HG03565 (cell line): ENCODE results near the gene SLC20A1.
"Not testable (repeated sequence)": the region's sequence is repeated elsewhere in the genome, so short reads cannot be mapped to it uniquely, and the experiment has no call there.

Experiments used
- ATAC-seq: cut with Tn5 transposase; IDR thresholded peaks from one replicate; pipeline ENCODE4 v1.9.1; 2021; ENCODE audit warnings: mild to moderate bottlenecking, moderate library complexity; ENCODE audit not compliant: unreplicated experiment

Gene SLC20A1

DNA sequence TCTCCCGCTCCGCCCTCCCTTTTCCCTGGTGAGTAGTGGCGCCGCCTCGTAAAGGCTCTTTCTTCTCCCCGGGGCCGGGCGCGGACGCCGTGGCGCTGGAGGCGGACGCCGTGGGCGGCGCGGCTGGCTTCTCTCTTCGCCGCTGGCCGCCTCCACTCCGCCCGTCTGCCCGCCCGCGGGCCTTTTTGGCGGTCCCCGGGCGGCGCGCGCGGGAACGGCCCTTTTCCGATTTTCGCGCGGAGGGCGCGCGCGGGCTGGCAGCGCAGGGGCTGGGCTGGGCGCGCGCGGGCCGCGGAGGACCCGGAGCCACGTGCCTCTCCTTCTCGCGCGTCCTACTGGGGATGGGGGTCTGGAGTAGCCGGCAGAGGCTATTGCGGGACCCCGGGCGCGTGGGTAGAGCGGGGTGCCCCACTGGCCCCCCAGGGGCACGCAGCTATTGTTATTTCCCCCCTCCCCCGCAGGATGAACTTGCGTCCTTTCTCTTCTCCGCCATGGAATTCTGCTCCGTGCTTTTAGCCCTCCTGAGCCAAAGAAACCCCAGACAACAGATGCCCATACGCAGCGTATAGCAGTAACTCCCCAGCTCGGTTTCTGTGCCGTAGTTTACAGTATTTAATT, 472 bp downstream of the SLC20A1 start:
- peak; percentile 9 for ATAC-seq

GRCh38 chr2:112646791-112647689, 1.3 kb downstream of the SLC20A1 start:
- no peak for ATAC-seq

DNA sequence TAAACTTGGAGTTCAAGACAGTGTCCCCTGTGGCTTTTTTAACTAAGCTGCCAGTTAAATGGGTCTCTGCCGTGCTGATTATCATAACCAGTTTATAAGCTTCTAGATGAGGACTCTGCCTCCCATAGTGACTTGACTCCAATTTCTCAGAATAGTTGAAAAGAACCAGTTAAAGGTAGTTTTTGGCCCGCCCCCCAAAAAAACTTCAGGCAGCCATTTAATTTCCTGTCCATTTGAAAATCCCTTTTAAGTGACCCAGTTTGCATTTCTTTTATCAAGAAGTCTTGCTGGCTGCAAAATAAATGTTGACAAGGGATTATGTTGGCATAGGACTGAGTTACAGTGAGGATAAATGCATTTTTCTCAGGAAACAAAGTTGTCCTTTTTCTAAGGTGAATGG, 2.3 kb downstream of the SLC20A1 start:
- ATAC-seq: no peak

- no peak for ATAC-seq
Measured at GRCh38 chr2:112656679-112657078, 10.9 kb downstream of the SLC20A1 start.

GRCh38 chr2:112658301-112658700, 12.6 kb downstream of the SLC20A1 start:
- ATAC-seq: no peak

GRCh38 chr2:112658839-112659667, 13.3 kb downstream of the SLC20A1 start:
- ATAC-seq: no peak

DNA sequence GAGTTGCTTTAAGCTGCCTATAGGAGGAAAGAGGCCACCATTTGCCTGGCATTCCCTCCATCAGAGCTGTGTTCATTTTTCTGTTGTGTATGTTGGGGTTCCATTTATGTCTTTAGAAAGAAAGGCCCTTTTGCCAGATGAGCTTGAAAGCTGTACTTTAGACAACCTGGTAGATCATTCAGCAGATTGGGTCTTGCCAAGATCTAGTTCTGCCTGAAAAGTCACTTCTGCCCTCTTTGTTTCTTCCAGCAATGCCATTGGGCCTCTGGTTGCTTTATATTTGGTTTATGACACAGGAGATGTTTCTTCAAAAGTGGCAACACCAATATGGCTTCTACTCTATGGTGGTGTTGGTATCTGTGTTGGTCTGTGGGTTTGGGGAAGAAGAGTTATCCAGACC, 14.4 kb downstream of the SLC20A1 start:
- no peak for ATAC-seq

DNA sequence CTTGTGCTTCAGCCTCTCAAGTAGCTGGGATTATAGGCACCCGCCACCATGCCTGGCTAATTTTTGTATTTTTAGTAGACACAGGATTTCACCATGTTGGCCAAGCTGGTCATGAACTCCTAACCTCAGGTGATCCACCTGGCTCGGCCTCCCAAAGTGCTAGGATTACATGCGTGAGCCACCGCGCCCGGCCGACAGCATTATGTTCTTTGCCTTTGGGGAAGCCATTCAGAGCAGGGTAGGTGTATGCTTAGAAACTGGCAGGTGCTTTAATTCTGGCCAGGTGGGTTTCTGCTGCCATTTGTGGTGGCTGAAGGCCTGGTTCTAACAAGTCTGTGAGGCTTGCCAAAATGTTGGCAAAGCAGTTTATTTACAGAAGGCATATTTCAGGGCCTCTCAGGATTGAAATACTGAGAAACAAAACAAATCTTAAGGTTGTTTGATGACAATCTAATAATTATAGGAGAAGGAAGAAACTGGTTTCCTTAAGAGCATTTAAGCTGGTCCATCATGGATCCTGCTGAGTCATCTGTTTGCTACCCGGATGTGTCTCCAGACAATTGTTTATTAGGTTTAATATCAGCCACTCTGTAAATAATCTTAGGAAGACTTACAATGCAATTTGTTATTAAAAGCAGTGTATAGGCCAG, 16.0 kb downstream of the SLC20A1 start:
- ATAC-seq: no peak

DNA sequence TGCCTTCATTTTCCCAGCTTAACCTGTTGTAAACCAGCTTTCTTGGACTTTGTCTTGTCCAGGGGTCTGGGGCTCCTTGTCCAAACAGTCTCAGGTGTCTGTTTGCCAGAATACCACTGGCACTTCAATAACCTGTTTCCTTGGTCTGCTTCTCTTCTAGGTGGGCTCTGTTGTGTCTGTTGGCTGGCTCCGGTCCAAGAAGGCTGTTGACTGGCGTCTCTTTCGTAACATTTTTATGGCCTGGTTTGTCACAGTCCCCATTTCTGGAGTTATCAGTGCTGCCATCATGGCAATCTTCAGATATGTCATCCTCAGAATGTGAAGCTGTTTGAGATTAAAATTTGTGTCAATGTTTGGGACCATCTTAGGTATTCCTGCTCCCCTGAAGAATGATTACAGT, 17.0 kb downstream of the SLC20A1 start:
- no peak for ATAC-seq

- no peak for ATAC-seq
Measured at GRCh38 chr2:112664689-112665088, 18.9 kb downstream of the SLC20A1 start.

GRCh38 chr2:112665113-112665780, 19.5 kb downstream of the SLC20A1 start:
- no peak for ATAC-seq

GRCh38 chr2:112666761-112667122, 21.0 kb downstream of the SLC20A1 start:
- no peak for ATAC-seq

DNA sequence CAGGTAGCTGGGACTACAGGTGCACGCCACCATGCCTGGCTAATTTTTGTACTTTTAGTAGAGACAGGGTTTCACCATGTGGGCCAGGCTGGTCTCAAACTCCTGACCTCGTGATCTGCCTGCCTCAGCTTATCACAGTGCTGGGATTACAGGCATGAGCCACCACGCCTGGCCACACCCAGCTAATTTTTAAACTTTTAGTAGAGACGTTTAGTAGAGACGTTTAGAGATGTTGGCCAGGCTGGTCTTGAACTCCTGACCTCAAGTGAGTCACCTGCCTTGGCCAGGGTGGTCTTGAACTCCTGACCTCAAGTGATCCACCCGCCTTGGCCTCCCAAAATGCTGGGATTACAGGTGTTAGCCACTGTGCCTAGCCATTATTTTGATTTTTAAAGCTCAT, 21.8 kb downstream of the SLC20A1 start:
- ATAC-seq: not testable (repeated sequence)

- ATAC-seq: no peak
Measured at GRCh38 chr2:112669667-112670066, 23.9 kb downstream of the SLC20A1 start.

DNA sequence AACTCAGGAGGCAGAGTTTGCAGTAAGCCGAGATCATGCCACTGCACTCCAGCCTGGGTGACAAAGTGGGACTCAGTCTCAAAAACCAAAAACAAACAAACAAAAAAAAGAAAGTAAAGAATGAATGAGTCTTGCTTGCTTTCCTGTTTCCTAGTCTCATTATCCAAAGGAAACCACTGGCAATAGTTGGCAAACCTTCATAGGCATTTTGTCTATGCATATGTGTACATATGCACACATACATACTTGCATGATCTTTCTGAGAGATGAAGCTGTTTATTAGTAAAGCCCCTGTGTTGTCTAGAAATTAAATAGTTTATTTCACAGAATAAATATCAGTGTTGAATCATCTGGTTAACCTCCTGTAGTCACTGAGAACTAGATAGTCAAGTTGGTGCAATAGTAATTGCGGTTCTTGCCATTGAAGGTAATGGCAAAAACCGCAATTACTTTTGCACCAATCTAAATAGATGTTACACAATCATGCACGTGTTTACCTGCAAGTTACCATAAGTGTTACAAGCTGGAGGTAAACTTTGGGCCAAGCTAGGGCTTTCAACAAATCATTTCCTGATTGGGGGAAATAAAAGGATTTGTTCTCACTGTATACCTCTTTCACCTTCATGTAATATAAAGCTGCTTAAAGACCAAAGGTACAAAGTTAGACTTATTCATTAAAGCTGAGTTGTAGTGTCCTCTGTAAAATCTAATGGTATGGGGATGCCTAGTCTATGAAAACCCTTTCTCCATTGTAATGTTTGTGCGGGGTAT, 24.7 kb downstream of the SLC20A1 start:
- no peak for ATAC-seq

DNA sequence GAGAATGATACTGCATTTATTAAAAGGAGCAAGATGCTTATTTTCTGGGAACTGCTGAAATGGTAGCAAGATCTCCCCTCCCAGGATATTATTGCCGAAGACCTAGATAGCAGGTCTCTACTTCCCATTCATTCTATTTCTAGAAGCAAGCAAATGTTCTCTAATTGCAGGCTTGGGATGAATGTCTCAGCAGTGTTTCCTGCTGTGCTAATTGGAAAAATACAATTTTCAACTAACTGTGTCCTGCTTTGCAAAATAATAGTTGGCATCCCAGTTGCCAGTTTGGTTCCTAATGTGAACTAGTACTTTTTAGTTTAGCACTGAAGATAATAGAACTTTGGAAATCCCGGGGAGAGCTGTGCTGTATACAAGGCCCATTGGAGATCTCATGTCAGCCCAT, 26.1 kb downstream of the SLC20A1 start:
- no peak for ATAC-seq

GRCh38 chr2:112673008-112673407, 27.3 kb downstream of the SLC20A1 start:
- ATAC-seq: no peak

DNA sequence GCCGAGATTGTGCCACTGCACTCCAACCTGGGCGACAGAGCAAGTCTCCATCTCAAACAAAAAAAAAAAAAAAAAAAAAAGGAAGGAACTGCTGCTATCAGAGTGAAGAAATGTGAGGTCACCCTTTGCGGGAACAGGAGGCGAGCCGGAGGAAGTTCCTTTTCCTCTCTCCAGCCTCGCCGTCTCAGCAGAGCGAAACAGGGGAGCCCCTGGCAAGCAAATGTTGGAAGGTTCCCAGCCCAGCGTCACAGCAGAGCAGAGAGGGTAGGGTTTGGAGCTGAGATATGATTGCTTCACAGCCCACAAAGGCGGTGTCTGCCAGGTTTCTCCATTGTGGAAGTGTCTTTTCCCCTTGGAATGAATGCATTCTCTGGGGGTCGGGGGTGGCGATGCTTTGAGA, 28.5 kb downstream of the SLC20A1 start:
- no peak for ATAC-seq

DNA sequence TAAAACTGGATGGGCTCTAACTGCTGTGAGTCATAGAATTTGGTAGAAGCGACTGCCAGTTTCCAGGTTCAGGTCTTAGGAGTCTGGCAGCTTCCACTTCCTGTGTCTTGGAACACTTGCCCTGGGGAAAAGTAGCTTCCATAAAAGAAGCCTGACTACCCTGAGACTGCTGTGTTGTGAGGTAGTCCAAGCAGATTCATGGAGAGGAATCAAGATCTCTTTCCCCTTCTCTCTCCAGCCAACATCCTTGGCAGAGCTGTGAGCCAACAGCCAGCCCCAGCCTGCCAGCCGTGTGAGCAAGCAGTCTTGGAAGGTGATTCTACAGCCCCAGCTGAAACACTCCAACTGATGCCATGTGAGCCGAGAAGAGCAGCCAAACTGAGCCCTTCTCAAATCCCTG, 33.7 kb downstream of the SLC20A1 start:
- ATAC-seq: no peak

DNA sequence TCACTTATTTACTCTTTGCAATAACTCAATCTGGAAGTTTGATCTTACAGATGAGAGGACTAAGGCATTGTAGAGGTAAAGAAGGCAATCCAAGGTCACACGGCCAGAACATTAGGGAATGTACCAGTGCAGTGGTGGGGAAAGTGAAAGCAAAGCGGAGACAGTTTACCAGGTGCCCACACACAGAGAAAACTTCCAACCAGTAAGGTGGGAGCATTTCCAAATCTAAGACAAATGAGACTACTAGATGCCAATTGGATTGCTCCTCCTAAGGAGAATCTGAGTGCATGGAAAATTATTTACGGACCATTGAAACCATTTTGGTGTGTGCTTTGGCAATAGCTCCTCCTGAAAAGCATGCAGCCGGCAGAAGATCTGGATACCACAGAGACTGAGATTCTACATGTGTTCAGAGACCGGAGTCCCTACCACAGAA, 34.9 kb downstream of the SLC20A1 start:
- ATAC-seq: no peak
